Measurements from ENCODE around the gene GPC3. TPM values are rescaled to one million over a fixed set of nuclear protein-coding genes. Genes with fewer than 3 reads are reported as not detected.

Gene GPC3
- total and polyA plus RNA-seq, 2 of the 4 experiments (the other 2 are of a cell fraction), result not detected

GRCh38 chrX:133677123-133678063 lies 308.0 kb downstream of the GPC3 start:
- Histone ChIP-seq H3K4ac (ENCODE audit: low read depth, low read length) (no peak overlapping the region), H3K79me1 (ENCODE audit: low read depth in 1 of 2, low read length in 2 of 2) (no peaks in the 10 kb centered on the region), H4K5ac (ENCODE audit: low read depth, low read length) (no peak overlapping the region), H4K91ac (ENCODE audit: insufficient read depth, low read depth, low read length) (no peak overlapping the region), H3K23ac (ENCODE audit: low read depth, low read length) (no peak overlapping the region), H4K20me1 (ENCODE audit: insufficient read depth, low read length) (no peaks in the 10 kb centered on the region), H2AFZ (replicated peaks; ENCODE audit: low read length, poor library complexity) (no peak overlapping the region), H2BK120ac (ENCODE audit: low read depth, low read length) (no peak overlapping the region), H3K4me2 (ENCODE audit: low read depth, low read length) (no peak overlapping the region), H2BK5ac (ENCODE audit: low read depth, low read length, poor library complexity, severe bottlenecking) (no peak overlapping the region), H2BK20ac (ENCODE audit: low read depth, low read length) (no peak overlapping the region), H3K18ac (ENCODE audit: low read depth, low read length) (no peak overlapping the region), H3K4me3 (ENCODE audit: insufficient read depth, low read depth, low read length) (no peak overlapping the region), H2AK9ac (replicated peaks; ENCODE audit: low read depth, low read length, poor library complexity) (no peak overlapping the region), H4K8ac (ENCODE audit: low read depth in 2 of 2, low read length in 2 of 2) (no peak overlapping the region), H3K27me3 (ENCODE audit: control insufficient read depth, insufficient read depth, low read length) (peaks cover 14% of the 10 kb centered on the region; the same call in 1 of the 2 replicates), H3K4me1 (ENCODE audit: control insufficient read depth, insufficient read depth, low read length) (no peaks in the 10 kb centered on the region), H2AK5ac (ENCODE audit: low read depth, low read length) (no peak overlapping the region), H3K9me1 (ENCODE audit: insufficient read depth, low read length) (no peaks in the 10 kb centered on the region), H3K14ac (replicated peaks; ENCODE audit: low read depth, low read length) (no peak overlapping the region), H2BK15ac (ENCODE audit: low read depth, low read length) (no peak overlapping the region), H3K9me3 (ENCODE audit: control insufficient read depth, insufficient read depth, low read length) (no peaks in the 10 kb centered on the region), H3K56ac (ENCODE audit: extremely low read depth, insufficient read depth, low read length) (no peak overlapping the region), H3K36me3 (ENCODE audit: control insufficient read depth, insufficient read depth, low read length) (no peaks in the 10 kb centered on the region), H3K9ac (ENCODE audit: low read depth, low read length) (no peak overlapping the region), H3K27ac (ENCODE audit: insufficient read depth, low read length) (no peak overlapping the region)
- BruUV-seq (replicated peaks), result no TSS peak
- in situ Hi-C loops (cut with MboI; ENCODE audit: low sequenced_read_pairs) (loop anchor here (10.0 kb wide), 2 partner anchors 343 to 703 kb away; no protein-coding TSS in a partner anchor), intact Hi-C loops (cut with micrococcal nuclease) (loop anchor here (10.0 kb wide), 1 partner anchor 1043 kb away; no protein-coding TSS in a partner anchor), dilution Hi-C loops (cut with HindIII; ENCODE audit: low sequenced_read_pairs, unreplicated experiment) (no loop called here)
- TF ChIP-seq RFX5 (IDR thresholded peaks at IDR 0.05; ENCODE audit: low read depth, low read length), result no peak
- no peak for TF ChIP-seq RAD21 (IDR thresholded peaks at IDR 0.05; ENCODE audit: low read length)
- TF ChIP-seq RCOR1 (IDR thresholded peaks at IDR 0.05; ENCODE audit: insufficient replicate concordance, low read length), result no peak
- TF ChIP-seq CTCF (conservative IDR thresholded peaks at IDR 0.05; ENCODE audit: low read depth, low read length), result no peak
- TF ChIP-seq NFE2L2 (IDR thresholded peaks at IDR 0.05; ENCODE audit: low read depth, low read length), result no peak
- TF ChIP-seq CEBPB (IDR thresholded peaks at IDR 0.05; ENCODE audit: low read depth, low read length), result no peak
- no peak for TF ChIP-seq USF2 (IDR thresholded peaks at IDR 0.05; ENCODE audit: low read depth, low read length)
- no peak for TF ChIP-seq POLR2A (IDR thresholded peaks at IDR 0.05; ENCODE audit: low read depth, low read length)
- no peak for TF ChIP-seq BHLHE40 (IDR thresholded peaks at IDR 0.05; ENCODE audit: low read depth, low read length)
- no peak for TF ChIP-seq ELK1 (IDR thresholded peaks at IDR 0.05; ENCODE audit: borderline replicate concordance, low read depth, low read length)
- TF ChIP-seq FOS (IDR thresholded peaks at IDR 0.05; ENCODE audit: low read depth, low read length), result no peak
- TF ChIP-seq CHD1 (IDR thresholded peaks at IDR 0.05; ENCODE audit: low read depth, low read length), result no peak
- ATAC-seq (ENCODE audit: low read depth), result no peak
- ChIA-PET CTCF (no interaction called here), POLR2A (ENCODE audit: unreplicated experiment) (no interaction called here)
- no peak for DNase-seq
- no CpG with 5 or more reads among the region's 6 CpGs for WGBS, 2 experiments (ENCODE audit: extremely low coverage in 2 of 2, insufficient read length in 1 of 2)

Measured in IMR-90 (cell line).